K562 (cell line): ENCODE results near the gene ATL3. TPM values are rescaled to one million over a fixed set of nuclear protein-coding genes. Genes with fewer than 3 reads are reported as not detected.
A peak's percentile ranks its signal among the peaks of the same experiment; 100 is the strongest.

Source experiments
- BCOR ChIP-seq: fragments of 450-650 bp; IDR thresholded peaks from 2 replicates; pipeline ENCODE4 v1.6.1; 2016
- CREB1 ChIP-seq, 2 experiments: sonication (generic) in 1 of 2; formaldehyde crosslinking in 1 of 2; IDR thresholded peaks; 2 replicates each; pipeline versions ENCODE4 v1.6.1 to v1.8.0; 2012 to 2022; ENCODE audit warnings: inconsistent platforms in 1 of 2, mild to moderate bottlenecking in 1 of 2, missing genetic modification reagents in 1 of 2, moderate library complexity in 1 of 2
- HNRNPLL ChIP-seq: fragments of 200-400 bp; formaldehyde crosslinking; IDR thresholded peaks from 2 replicates; pipeline ENCODE4 v1.6.1; 2017; ENCODE audit warnings: low read length, low read depth, mild to moderate bottlenecking; ENCODE audit not compliant: poor library complexity, severe bottlenecking
- SMAD4 ChIP-seq: fragments of 250-450 bp; sonication (Bioruptor Pico); conservative IDR thresholded peaks from 2 replicates; pipeline ENCODE4 v1.8.0; 2021; ENCODE audit warnings: inconsistent platforms, mild to moderate bottlenecking, moderate library complexity
- SMARCA4 ChIP-seq: fragments of 450-650 bp; IDR thresholded peaks from 2 replicates; pipeline ENCODE4 v1.6.1; 2016
- ZBTB1 ChIP-seq: sonication (generic); formaldehyde crosslinking; IDR thresholded peaks from 2 replicates; pipeline ENCODE4 v1.8.1; 2023; ENCODE audit warnings: missing genetic modification reagents, low read depth, mild to moderate bottlenecking, borderline replicate concordance
- polyA plus RNA-seq, 8 experiments: library from polyadenylated mRNA; depleted of rRNA in 4 of 8; stranded (reverse) in 5 of 8; unstranded in 3 of 8; fragments of >200 nt; fragmentation: Nextera tagmentation in 2 of 8; fragmentation: Illumina TruSeq in 1 of 8; extraction: Ambion mirVana in 2 of 8; extraction: Trizol in 1 of 8; gene quantifications; 2 replicates each; pipeline versions ENCODE4 v1.2.1 to v1.2.3, GENCODE V29; 2011 to 2014; ENCODE audit warnings: inconsistent platforms in 1 of 8, missing spikeins in 1 of 8
- total RNA-seq, 7 experiments: library from RNA; depleted of rRNA in 6 of 7; stranded (reverse); fragments of >200 nt in 6 of 7; fragmentation: Illumina TruSeq in 2 of 7; extraction: Trizol in 2 of 7; gene quantifications; 2 replicates each; pipeline versions ENCODE4 v1.2.1 to v1.2.3, GENCODE V29; 2011 to 2021; ENCODE audit warnings: low replicate concordance in 1 of 7
- TF ChIP-seq, protein P1 (sequence below): fragments of 250-450 bp; sonication (Bioruptor Pico); IDR thresholded peaks from 2 replicates; pipeline ENCODE4 v1.5.0; 2020; ENCODE audit warnings: mild to moderate bottlenecking
- TF ChIP-seq, protein P2 (sequence below), 2 experiments: fragments of 450-650 bp in 1 of 2; sonication (generic) in 1 of 2; formaldehyde crosslinking in 1 of 2; IDR thresholded peaks in 1 of 2; conservative IDR thresholded peaks in 1 of 2; 2 replicates each; pipeline versions ENCODE4 v1.6.1 to v1.8.1; 2016 to 2023; ENCODE audit warnings: mild to moderate bottlenecking in 2 of 2, moderate library complexity in 2 of 2, inconsistent platforms in 1 of 2, missing genetic modification reagents in 1 of 2
- TF ChIP-seq, protein P3 (sequence below), 2 experiments: IDR thresholded peaks; 2 replicates each; pipeline ENCODE4 v1.6.1; 2012; ENCODE audit warnings: improper control_type of control experiment in 2 of 2, low read depth in 2 of 2, low read length in 2 of 2, borderline replicate concordance in 1 of 2
- TF ChIP-seq, protein P4 (sequence below), 2 experiments: fragments of 450-650 bp; IDR thresholded peaks; 2 replicates each; pipeline ENCODE4 v1.6.1; 2016
- TF ChIP-seq, protein P5 (sequence below): fragments of 450-650 bp; IDR thresholded peaks from 2 replicates; pipeline ENCODE4 v1.6.1; 2016; ENCODE audit warnings: borderline replicate concordance
- TF ChIP-seq, protein P6 (sequence below): fragments of 450-650 bp; formaldehyde crosslinking; IDR thresholded peaks from 2 replicates; pipeline ENCODE4 v1.4.0; 2022; ENCODE audit warnings: mild to moderate bottlenecking, moderate library complexity
- TF ChIP-seq, protein P7 (sequence below): fragments of 450-650 bp; IDR thresholded peaks from 2 replicates; pipeline ENCODE4 v1.6.1; 2014; ENCODE audit warnings: low read depth, mild to moderate bottlenecking, moderate library complexity, borderline replicate concordance

ATL3 gene
- total and polyA plus RNA-seq, 9 of the 15 experiments (the other 6 are each of a cell fraction or from before 2014, with no cell fraction given), result 18.2 to 39.8 (median 23.9) TPM

DNA sequence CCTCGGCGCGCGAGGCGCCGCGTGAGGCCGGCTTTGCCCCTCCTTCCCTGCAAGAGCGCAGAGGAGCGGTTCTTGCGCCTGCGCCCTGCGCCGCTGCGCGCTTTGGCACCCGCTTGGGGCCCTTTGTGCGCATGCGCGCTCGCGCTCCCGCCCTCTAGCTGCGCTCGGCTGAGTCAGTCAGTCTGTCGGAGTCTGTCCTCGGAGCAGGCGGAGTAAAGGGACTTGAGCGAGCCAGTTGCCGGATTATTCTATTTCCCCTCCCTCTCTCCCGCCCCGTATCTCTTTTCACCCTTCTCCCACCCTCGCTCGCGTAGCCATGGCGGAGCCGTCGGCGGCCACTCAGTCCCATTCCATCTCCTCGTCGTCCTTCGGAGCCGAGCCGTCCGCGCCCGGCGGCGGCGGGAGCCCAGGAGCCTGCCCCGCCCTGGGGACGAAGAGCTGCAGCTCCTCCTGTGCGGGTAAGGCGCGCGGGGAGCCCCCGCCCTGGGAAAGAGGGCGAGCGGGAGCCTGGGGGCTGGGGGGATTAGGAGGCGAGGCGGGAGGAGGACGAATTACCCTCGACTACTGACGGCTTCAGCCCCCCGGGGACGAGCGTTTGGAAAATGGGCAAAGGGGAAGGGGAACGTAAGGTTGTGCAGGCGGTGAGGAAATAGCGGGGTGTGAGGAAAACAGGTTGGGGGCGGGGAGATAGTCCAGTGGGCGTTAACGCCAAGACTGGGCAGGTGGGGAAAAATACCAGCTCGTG, 10.3 kb upstream of the ATL3 start, which contains the start of gene RTN3 (continued):
- TF ChIP-seq, protein P1, sequence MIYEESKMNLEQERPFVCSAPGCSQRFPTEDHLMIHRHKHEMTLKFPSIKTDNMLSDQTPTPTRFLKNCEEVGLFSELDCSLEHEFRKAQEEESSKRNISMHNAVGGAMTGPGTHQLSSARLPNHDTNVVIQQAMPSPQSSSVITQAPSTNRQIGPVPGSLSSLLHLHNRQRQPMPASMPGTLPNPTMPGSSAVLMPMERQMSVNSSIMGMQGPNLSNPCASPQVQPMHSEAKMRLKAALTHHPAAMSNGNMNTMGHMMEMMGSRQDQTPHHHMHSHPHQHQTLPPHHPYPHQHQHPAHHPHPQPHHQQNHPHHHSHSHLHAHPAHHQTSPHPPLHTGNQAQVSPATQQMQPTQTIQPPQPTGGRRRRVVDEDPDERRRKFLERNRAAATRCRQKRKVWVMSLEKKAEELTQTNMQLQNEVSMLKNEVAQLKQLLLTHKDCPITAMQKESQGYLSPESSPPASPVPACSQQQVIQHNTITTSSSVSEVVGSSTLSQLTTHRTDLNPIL (CRISPR knock-in tag), result no peak
- TF ChIP-seq SMARCA4 (peak; percentile 64; the same call in 1 of the 2 replicates), HNRNPLL (peak; percentile 86), BCOR (peak; percentile 73), SMAD4 (CRISPR knock-in tag) (peak; percentile 76), ZBTB1 (CRISPR knock-in tag) (peak; percentile 51; the same call in 1 of the 2 replicates), CREB1 (IDR thresholded peaks at IDR 0.05) (peak; percentile 4), CREB1 (CRISPR knock-in tag; IDR thresholded peaks at IDR 0.05) (peak; percentile 50)
- TF ChIP-seq, protein P2, sequence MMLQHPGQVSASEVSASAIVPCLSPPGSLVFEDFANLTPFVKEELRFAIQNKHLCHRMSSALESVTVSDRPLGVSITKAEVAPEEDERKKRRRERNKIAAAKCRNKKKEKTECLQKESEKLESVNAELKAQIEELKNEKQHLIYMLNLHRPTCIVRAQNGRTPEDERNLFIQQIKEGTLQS (IDR thresholded peaks at IDR 0.05), result peak; percentile 22; the same call in 1 of the 2 replicates
- TF ChIP-seq, protein P2 (CRISPR knock-in tag; conservative IDR thresholded peaks at IDR 0.05), result no peak
- TF ChIP-seq, protein P3, sequence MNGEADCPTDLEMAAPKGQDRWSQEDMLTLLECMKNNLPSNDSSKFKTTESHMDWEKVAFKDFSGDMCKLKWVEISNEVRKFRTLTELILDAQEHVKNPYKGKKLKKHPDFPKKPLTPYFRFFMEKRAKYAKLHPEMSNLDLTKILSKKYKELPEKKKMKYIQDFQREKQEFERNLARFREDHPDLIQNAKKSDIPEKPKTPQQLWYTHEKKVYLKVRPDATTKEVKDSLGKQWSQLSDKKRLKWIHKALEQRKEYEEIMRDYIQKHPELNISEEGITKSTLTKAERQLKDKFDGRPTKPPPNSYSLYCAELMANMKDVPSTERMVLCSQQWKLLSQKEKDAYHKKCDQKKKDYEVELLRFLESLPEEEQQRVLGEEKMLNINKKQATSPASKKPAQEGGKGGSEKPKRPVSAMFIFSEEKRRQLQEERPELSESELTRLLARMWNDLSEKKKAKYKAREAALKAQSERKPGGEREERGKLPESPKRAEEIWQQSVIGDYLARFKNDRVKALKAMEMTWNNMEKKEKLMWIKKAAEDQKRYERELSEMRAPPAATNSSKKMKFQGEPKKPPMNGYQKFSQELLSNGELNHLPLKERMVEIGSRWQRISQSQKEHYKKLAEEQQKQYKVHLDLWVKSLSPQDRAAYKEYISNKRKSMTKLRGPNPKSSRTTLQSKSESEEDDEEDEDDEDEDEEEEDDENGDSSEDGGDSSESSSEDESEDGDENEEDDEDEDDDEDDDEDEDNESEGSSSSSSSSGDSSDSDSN (IDR thresholded peaks at IDR 0.05; ENCODE audit: borderline replicate concordance in 1 of 2, low read depth in 2 of 2, low read length in 2 of 2), result peak; percentile 69 to 77; a peak in 2 of 4 replicates
- TF ChIP-seq, protein P4, sequence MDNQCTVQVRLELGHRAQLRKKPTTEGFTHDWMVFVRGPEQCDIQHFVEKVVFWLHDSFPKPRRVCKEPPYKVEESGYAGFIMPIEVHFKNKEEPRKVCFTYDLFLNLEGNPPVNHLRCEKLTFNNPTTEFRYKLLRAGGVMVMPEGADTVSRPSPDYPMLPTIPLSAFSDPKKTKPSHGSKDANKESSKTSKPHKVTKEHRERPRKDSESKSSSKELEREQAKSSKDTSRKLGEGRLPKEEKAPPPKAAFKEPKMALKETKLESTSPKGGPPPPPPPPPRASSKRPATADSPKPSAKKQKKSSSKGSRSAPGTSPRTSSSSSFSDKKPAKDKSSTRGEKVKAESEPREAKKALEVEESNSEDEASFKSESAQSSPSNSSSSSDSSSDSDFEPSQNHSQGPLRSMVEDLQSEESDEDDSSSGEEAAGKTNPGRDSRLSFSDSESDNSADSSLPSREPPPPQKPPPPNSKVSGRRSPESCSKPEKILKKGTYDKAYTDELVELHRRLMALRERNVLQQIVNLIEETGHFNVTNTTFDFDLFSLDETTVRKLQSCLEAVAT (IDR thresholded peaks at IDR 0.05), result peak; percentile 70 to 82; a peak in 3 of 4 replicates
- TF ChIP-seq, protein P5, sequence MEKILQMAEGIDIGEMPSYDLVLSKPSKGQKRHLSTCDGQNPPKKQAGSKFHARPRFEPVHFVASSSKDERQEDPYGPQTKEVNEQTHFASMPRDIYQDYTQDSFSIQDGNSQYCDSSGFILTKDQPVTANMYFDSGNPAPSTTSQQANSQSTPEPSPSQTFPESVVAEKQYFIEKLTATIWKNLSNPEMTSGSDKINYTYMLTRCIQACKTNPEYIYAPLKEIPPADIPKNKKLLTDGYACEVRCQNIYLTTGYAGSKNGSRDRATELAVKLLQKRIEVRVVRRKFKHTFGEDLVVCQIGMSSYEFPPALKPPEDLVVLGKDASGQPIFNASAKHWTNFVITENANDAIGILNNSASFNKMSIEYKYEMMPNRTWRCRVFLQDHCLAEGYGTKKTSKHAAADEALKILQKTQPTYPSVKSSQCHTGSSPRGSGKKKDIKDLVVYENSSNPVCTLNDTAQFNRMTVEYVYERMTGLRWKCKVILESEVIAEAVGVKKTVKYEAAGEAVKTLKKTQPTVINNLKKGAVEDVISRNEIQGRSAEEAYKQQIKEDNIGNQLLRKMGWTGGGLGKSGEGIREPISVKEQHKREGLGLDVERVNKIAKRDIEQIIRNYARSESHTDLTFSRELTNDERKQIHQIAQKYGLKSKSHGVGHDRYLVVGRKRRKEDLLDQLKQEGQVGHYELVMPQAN, result peak; percentile 86; the same call in 1 of the 2 replicates
- TF ChIP-seq, protein P6, sequence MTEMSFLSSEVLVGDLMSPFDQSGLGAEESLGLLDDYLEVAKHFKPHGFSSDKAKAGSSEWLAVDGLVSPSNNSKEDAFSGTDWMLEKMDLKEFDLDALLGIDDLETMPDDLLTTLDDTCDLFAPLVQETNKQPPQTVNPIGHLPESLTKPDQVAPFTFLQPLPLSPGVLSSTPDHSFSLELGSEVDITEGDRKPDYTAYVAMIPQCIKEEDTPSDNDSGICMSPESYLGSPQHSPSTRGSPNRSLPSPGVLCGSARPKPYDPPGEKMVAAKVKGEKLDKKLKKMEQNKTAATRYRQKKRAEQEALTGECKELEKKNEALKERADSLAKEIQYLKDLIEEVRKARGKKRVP (CRISPR knock-in tag), result no peak
- TF ChIP-seq, protein P7, sequence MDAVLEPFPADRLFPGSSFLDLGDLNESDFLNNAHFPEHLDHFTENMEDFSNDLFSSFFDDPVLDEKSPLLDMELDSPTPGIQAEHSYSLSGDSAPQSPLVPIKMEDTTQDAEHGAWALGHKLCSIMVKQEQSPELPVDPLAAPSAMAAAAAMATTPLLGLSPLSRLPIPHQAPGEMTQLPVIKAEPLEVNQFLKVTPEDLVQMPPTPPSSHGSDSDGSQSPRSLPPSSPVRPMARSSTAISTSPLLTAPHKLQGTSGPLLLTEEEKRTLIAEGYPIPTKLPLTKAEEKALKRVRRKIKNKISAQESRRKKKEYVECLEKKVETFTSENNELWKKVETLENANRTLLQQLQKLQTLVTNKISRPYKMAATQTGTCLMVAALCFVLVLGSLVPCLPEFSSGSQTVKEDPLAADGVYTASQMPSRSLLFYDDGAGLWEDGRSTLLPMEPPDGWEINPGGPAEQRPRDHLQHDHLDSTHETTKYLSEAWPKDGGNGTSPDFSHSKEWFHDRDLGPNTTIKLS, result peak; percentile 73; the same call in 1 of the 2 replicates
